Stimulated activated naive CD8-positive, alpha-beta T cell treated with anti-CD3 and anti-CD28 coated beads, Interleukin-15, Interleukin-2, amounts not matched to agents 100 ng/mL and 50 ng/mL, for 24 hours (primary cell): Measurements from ENCODE around the gene ABCC8.

Experiments used
- H3K27ac Mint-ChIP-seq: one replicate; pipeline ENCODE4 v1.8.0; 2021; ENCODE audit warnings: mild to moderate bottlenecking, mixed read lengths
- H3K27me3 Mint-ChIP-seq: one replicate; pipeline ENCODE4 v1.8.0; 2021; ENCODE audit warnings: mixed read lengths
- H3K36me3 Mint-ChIP-seq: one replicate; pipeline ENCODE4 v1.8.0; 2021; ENCODE audit warnings: low read depth, mixed read lengths
- H3K4me1 Mint-ChIP-seq: one replicate; pipeline ENCODE4 v1.8.0; 2021; ENCODE audit warnings: low read depth, mixed read lengths
- H3K4me3 Mint-ChIP-seq: one replicate; pipeline ENCODE4 v1.8.0; 2021; ENCODE audit warnings: mild to moderate bottlenecking, mixed read lengths
- H3K9me3 Mint-ChIP-seq: one replicate; pipeline ENCODE4 v1.8.0; 2021; ENCODE audit warnings: mixed read lengths

ABCC8 gene

DNA sequence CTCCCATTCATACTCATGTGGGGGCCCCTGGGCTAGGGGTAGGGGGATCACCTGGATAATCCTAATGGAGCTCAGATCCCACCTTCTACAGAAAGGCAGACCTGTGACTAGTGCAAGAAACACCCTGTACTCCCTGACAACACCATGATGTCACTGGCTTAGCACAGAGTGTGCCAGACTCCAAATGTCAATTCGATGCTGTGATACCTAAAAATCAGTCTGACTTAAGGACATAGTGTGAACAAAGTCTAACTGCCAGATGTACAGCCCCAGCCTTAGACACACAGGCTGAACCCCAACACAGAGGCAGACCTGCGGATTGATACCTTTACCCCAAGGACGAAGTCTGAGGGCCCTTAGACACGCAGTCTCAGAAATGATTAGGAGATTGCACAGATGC lies 8.5 kb downstream of the ABCC8 start:
- Mint-ChIP-seq H3K9me3 (no peaks in the 10 kb centered on the region), H3K27me3 (peaks cover 9% of the 10 kb centered on the region), H3K4me1 (no peaks in the 10 kb centered on the region), H3K27ac (no peak overlapping the region), H3K4me3 (no peak overlapping the region), H3K36me3 (no peaks in the 10 kb centered on the region)

DNA sequence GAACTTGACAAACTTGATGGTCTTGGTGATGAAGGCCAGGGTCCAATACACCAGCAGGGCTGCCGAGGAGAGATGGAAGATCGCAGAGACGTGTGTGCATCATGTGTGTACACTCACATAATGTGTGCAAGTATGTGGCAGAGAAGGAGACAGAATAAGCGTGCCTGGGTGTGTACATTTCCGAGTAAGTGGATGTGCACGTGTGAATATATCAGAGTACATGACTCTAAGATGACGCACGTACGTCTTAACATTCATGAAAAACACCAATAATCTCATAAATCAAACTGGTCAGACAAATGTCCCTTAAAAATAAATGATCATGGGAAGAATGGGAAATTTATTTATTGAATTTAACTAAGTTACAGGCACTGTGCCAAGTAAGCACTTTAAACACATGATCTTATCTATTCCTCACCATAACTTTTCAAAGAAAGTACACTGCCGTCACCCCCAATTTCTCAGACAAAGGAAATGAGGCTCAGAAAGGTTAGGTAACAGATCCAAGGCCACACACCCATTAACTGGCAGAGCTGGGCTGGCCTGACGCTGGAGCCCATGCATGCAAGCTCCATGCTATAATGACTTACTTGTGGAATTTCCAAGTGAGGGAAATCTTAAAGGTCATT lies 13.0 kb downstream of the ABCC8 start:
- Mint-ChIP-seq H3K27ac (no peak overlapping the region), H3K4me3 (no peak overlapping the region), H3K4me1 (no peaks in the 10 kb centered on the region), H3K36me3 (no peaks in the 10 kb centered on the region), H3K27me3 (no peaks in the 10 kb centered on the region), H3K9me3 (no peaks in the 10 kb centered on the region)

DNA sequence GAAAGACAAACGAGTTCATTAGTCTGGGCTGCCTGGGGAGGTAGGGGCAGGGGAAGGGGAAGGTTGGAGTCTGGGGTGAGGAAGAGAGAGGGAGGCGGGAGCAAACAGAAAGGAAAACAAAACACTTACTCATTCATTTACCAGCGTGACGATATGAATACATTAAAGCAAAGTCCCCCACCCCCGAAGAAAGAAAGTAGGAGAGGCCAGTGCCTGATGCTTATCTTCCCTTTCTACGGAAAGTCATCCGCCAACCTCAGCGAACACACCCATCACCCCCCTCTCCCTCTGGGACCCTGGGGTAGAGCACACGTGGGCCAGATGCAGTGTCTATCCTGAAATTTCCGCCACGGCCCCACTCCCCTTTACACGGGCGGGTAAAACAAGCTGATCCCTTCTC lies 13.7 kb downstream of the ABCC8 start:
- Mint-ChIP-seq H3K9me3 (no peaks in the 10 kb centered on the region), H3K27me3 (no peaks in the 10 kb centered on the region), H3K4me1 (no peaks in the 10 kb centered on the region), H3K4me3 (no peak overlapping the region), H3K27ac (no peak overlapping the region), H3K36me3 (no peaks in the 10 kb centered on the region)

DNA sequence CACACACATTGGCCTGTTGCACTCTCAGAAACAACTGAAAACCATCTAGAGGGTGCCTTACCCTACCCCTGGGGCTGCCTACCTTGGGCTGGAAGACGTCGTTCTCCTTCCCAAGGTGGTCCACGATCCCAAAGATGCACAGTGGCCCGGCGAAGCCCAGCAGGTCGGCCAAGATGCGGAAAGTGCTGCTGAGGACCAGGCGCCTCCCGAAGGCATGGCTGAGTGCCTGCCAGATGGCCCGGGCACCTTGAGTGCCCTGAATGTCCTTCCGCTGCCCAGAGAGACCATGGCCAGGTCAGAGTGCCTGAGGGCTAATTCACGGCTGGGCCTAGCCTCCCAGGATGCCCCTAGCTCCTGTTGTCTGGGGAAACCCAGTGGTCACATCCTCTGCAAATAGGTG lies 16.2 kb downstream of the ABCC8 start:
- H3K9me3 Mint-ChIP-seq: no peaks in the 10 kb centered on the region
- no peak overlapping the region for H3K4me3 Mint-ChIP-seq
- H3K27me3 Mint-ChIP-seq: peaks cover 5% of the 10 kb centered on the region
- H3K36me3 Mint-ChIP-seq: no peaks in the 10 kb centered on the region
- no peak overlapping the region for H3K27ac Mint-ChIP-seq
- H3K4me1 Mint-ChIP-seq: no peaks in the 10 kb centered on the region

DNA sequence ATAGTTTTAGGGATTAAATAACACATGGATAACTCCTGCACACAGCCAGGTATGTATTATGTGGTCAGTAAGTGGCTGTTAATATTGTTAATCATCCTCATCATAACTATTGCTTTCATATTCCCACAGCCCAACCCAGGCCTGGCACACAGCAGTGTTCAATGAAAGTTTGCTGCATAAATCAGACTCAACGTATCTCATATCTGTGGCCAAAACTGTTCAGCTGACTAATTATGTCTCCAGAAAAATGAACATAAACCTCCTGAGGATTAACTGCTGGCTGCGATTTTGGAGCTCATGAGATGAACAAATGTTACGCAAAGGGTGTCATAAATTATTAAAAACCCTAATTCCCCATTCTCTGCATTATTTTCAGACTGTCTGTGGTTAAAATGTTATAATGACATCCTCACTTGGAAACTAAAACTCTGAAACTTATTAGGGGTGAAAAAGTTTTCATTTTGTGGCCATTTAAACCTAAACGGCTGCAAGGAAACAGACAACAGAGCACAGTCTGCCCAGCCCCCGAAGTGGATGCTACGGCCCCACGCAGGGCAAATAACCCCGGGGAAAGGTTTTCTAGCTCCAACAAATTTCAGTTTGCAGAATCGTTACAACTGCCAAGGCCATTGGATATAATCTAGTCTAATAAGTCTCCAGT lies 17.3 kb downstream of the ABCC8 start:
- H3K27ac Mint-ChIP-seq: no peak overlapping the region
- no peaks in the 10 kb centered on the region for H3K36me3 Mint-ChIP-seq
- H3K9me3 Mint-ChIP-seq: no peaks in the 10 kb centered on the region
- H3K27me3 Mint-ChIP-seq: peaks cover 5% of the 10 kb centered on the region
- H3K4me3 Mint-ChIP-seq: no peak overlapping the region
- no peaks in the 10 kb centered on the region for H3K4me1 Mint-ChIP-seq

DNA sequence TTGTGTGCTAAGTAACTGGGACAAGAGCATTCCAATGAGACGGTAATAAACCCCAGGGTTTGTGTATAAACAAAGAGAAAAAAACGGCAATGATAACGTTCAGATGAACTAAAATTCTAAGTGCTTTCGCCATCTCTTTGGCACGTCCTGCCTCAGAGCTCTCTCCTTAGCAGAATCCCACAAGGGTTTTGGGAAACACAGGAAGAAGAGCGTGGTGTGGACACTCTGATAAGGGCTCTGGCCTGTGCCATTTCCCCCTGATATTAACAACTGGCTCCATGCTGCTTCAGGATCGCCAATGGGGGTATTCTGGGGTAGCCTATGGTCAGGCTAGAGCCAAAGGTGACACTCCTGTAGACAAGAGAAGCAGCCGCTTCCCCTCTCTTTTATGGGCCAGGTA lies 18.4 kb downstream of the ABCC8 start:
- H3K4me3 Mint-ChIP-seq: no peak overlapping the region
- peaks cover 5% of the 10 kb centered on the region for H3K27me3 Mint-ChIP-seq
- no peaks in the 10 kb centered on the region for H3K4me1 Mint-ChIP-seq
- H3K9me3 Mint-ChIP-seq: no peaks in the 10 kb centered on the region
- H3K27ac Mint-ChIP-seq: no peak overlapping the region
- no peaks in the 10 kb centered on the region for H3K36me3 Mint-ChIP-seq

DNA sequence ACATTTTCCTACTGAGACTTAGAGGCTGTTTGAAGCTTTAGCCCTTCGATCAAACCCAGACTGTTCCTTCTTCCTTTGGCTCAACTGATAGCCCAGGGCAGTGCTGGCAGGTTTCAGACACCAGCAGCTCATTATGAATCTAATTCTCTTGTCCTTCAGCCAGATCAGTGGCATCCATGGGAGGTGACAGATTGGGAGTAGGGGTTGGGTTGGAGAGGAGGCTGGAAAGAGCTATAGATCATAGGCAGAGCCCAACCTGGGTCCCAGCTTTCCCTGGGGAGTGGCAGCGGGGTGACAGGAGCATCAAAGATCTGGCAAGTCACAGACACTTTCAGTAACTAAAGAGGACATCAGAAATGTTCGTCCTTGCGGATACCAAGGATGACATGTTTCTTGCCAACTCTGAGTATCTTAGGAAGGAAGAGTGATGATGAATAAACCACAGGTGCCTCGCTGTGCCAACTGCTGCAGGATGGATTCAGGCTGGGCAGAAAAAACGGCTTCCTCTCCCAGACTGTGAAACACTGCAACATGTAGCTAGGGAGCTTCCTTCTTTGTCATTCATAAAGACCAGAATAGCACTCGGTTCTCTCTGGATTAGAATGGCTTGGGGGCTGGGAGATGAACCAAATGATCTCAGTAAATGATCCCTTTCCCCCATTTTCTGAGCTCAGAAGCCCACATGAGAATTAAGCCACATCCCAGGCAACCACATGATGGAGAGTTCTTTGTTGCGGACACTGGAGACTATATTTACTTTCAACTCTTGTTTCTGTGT lies 19.1 kb downstream of the ABCC8 start:
- Mint-ChIP-seq H3K36me3 (no peaks in the 10 kb centered on the region), H3K27ac (no peak overlapping the region), H3K4me1 (no peaks in the 10 kb centered on the region), H3K9me3 (no peaks in the 10 kb centered on the region), H3K27me3 (peaks cover 7% of the 10 kb centered on the region), H3K4me3 (no peak overlapping the region)

DNA sequence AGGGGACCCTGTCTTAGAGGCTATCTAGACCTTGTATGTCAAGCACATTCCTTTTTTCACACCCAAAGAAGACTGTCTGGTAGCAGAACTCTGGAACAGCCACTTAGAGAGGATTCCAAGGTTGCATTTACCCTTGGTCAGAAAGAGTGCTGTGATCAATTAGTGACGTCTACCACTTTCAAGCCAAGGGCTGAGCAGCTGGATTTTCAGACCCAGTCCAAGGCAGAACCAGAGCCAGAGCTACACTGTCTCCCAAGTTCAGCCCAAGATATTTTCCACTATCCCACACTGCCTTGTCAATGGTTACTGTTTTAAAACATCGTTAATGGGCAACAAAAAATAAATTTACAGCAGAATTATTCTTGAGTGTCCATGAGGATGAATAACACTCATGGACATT lies 24.0 kb downstream of the ABCC8 start:
- H3K4me3 Mint-ChIP-seq: no peak overlapping the region
- no peaks in the 10 kb centered on the region for H3K4me1 Mint-ChIP-seq
- no peaks in the 10 kb centered on the region for H3K9me3 Mint-ChIP-seq
- no peak overlapping the region for H3K27ac Mint-ChIP-seq
- no peaks in the 10 kb centered on the region for H3K36me3 Mint-ChIP-seq
- peaks cover 18% of the 10 kb centered on the region for H3K27me3 Mint-ChIP-seq

DNA sequence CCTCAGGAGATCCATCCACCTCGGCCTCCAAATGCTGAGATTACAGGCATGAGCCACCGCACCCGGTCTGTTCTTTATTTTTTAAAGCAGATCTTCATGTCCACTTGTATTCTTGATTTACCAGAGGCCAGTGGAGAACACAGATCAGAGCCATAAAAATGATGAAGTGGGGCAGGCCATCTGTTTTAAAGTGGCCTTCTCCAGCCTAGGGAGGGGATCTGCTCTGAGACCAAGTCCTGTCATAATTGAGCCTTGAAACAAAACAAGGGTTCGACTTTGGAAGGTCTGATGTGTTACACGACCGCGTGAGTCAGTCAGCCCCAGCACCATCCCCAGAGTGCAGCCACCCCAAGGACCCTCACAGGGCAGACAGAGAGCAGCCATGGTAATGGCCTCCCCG lies 27.5 kb downstream of the ABCC8 start:
- peaks cover 14% of the 10 kb centered on the region for H3K27me3 Mint-ChIP-seq
- H3K9me3 Mint-ChIP-seq: no peaks in the 10 kb centered on the region
- H3K4me3 Mint-ChIP-seq: no peak overlapping the region
- no peaks in the 10 kb centered on the region for H3K4me1 Mint-ChIP-seq
- H3K27ac Mint-ChIP-seq: no peak overlapping the region
- no peaks in the 10 kb centered on the region for H3K36me3 Mint-ChIP-seq

DNA sequence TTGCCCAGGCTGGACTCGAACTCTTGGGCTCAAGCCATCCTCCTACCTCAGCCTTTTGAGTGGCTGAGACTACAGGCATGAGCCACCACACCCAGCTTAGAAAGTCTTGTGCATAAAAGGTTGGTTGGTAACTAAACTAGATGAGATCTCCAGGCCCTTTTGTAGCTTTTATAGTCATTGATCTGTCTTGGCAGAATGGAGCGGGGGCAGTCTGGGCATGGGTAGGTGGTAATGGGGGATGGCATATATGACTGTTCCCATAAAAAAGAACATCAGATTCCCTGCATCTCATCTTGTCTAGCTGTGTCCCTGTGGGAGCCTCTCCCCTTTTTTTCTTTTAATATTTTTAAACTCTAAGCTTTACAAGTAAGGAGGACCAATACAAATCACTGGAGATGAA lies 30.2 kb downstream of the ABCC8 start:
- no peaks in the 10 kb centered on the region for H3K9me3 Mint-ChIP-seq
- no peaks in the 10 kb centered on the region for H3K4me1 Mint-ChIP-seq
- no peak overlapping the region for H3K27ac Mint-ChIP-seq
- peaks cover 3% of the 10 kb centered on the region for H3K27me3 Mint-ChIP-seq
- no peaks in the 10 kb centered on the region for H3K36me3 Mint-ChIP-seq
- no peak overlapping the region for H3K4me3 Mint-ChIP-seq

DNA sequence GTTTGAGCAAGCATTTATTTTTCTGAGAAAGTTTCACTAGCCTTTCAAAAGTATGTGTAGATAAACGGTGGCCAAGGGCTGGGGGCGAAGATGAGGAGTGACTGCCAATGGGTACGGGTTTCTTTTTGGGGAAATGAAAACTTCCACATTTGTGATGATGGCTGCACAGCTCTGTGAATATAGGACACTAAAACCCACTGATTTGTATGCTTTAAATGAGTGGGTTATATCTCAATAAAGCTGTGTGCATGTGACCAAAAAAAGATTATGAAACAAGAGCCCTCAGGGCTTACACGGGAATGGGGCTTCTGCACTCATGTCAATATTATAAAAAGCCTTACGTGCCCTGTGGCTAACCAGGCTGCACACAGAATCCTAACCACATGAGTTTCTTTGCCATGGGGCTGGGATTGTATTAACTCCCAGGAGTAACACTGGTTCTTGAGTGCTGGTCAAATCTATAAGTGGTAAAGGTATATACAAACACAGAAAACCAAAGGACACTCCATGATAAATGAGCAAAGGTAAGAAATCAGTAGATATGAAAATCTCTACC lies 31.3 kb downstream of the ABCC8 start:
- no peak overlapping the region for H3K27ac Mint-ChIP-seq
- no peak overlapping the region for H3K4me3 Mint-ChIP-seq
- no peaks in the 10 kb centered on the region for H3K4me1 Mint-ChIP-seq
- no peaks in the 10 kb centered on the region for H3K36me3 Mint-ChIP-seq
- no peaks in the 10 kb centered on the region for H3K9me3 Mint-ChIP-seq
- no peaks in the 10 kb centered on the region for H3K27me3 Mint-ChIP-seq

DNA sequence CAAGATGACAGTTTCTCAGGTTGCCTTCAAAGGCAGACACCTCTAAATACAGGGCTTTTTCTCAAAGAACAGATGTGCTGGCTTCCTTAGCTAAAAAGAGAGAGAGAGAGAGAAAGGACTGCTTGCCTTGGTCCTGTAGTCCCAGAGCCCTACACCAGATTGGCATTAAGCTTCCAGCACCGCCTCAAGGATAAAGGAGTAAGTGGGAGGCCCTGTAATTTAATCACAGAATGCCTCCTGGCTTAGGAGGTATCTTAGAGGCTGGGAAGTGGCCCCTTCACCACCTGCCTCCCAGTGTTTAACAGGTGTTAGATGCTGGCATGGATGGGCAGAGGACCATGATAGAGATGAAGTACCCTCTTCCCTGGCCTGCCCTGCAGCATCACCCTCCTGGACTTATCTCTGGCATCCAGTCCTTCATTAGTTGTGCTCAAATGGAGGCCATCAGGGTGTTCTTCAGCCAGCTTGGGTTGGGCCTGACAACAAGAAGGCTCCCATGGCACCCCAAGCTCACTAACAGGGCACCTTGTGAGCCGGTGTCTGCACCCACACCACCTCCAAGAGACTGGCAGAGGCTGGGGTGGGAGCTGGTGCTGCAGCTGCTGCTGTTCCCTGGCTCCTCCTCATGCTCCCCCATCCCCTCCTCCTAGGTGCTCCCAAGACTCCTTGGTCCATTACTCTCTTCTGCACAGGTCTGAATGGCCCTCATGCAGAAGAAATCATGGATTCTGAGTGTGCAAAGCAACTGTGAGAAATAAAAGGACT lies 32.5 kb downstream of the ABCC8 start:
- Mint-ChIP-seq H3K27ac (no peak overlapping the region), H3K36me3 (no peaks in the 10 kb centered on the region), H3K4me3 (no peak overlapping the region), H3K27me3 (peaks cover 8% of the 10 kb centered on the region), H3K4me1 (peaks cover 6% of the 10 kb centered on the region), H3K9me3 (no peaks in the 10 kb centered on the region)

DNA sequence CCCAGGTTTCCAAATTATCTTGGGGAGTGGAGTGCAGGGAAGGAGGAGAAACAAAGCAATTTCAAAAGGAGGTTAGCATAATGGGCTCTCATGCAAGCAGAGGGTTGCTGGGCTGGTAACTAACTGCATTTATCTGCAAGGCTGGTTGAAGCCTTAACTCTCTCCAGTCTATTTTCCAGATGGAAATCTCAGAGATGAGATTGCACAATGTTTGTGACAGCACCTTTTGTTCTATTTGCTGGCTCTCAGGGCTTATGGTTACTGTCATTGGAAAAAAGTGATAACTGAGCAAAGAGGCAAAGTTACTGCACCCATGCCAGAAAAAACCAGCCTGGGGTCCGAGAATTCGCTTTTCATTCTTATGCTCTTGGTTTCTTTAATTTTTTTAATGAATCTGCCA lies 33.2 kb downstream of the ABCC8 start:
- no peak overlapping the region for H3K27ac Mint-ChIP-seq
- no peaks in the 10 kb centered on the region for H3K36me3 Mint-ChIP-seq
- no peaks in the 10 kb centered on the region for H3K9me3 Mint-ChIP-seq
- H3K4me1 Mint-ChIP-seq: peaks cover 8% of the 10 kb centered on the region
- H3K27me3 Mint-ChIP-seq: peaks cover 8% of the 10 kb centered on the region
- H3K4me3 Mint-ChIP-seq: no peak overlapping the region

DNA sequence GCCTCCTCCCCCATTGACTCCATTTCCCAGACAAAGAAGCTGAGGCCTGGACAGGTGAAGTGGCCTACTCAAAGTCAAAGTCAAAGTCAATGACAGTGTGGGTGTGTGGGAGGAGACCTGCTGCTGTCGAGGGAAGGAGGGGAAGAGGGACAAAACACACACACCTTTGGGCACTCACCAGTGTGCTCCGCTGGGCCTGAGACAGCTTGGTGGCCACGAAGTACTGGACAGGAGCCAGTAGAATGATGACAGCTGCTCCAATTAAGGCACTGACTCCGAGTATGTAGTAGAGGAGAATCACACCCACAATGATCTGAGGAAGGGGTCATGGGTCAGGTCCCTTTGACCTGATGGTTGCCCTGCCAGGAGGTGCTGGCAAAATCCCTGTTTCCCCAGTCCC lies 33.6 kb downstream of the ABCC8 start:
- Mint-ChIP-seq H3K9me3 (no peaks in the 10 kb centered on the region), H3K27me3 (peaks cover 8% of the 10 kb centered on the region), H3K27ac (no peak overlapping the region), H3K36me3 (no peaks in the 10 kb centered on the region), H3K4me3 (no peak overlapping the region), H3K4me1 (peaks cover 8% of the 10 kb centered on the region)

DNA sequence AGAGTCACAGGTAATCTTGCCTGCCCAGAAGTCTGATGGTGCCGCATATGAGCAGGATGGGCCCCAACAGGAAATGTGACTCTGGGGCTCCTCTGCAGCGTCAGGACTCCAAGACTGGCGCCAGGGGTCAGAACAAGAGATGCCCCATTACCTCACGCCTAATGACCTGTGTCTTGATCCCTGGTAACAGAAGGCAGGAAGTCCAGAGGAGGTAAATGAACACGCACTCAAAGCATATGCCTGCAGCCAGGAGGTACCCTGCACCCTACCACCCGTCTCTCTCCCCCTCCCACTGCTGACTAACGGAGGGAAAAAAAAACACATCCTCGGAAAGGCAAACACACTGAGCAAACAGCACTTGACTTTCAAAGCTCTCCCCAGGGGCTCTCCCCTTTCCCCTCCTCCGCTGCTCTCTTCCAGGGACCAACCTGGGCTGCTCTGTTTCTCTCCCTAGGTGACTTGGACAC lies 37.3 kb downstream of the ABCC8 start:
- Mint-ChIP-seq H3K27me3 (peaks cover 8% of the 10 kb centered on the region), H3K4me3 (no peak overlapping the region), H3K36me3 (no peaks in the 10 kb centered on the region), H3K27ac (no peak overlapping the region), H3K9me3 (no peaks in the 10 kb centered on the region), H3K4me1 (peaks cover 8% of the 10 kb centered on the region)
